GM12801 (cell line): ENCODE data around the gene PIK3IP1.

Experiments used
- TF ChIP-seq, protein P1 (sequence below): IDR thresholded peaks from one replicate; pipeline ENCODE4 v1.5.1; 2011; ENCODE audit warnings: control low read depth; ENCODE audit not compliant: insufficient read length; ENCODE audit errors: extremely low read depth

Gene PIK3IP1

DNA sequence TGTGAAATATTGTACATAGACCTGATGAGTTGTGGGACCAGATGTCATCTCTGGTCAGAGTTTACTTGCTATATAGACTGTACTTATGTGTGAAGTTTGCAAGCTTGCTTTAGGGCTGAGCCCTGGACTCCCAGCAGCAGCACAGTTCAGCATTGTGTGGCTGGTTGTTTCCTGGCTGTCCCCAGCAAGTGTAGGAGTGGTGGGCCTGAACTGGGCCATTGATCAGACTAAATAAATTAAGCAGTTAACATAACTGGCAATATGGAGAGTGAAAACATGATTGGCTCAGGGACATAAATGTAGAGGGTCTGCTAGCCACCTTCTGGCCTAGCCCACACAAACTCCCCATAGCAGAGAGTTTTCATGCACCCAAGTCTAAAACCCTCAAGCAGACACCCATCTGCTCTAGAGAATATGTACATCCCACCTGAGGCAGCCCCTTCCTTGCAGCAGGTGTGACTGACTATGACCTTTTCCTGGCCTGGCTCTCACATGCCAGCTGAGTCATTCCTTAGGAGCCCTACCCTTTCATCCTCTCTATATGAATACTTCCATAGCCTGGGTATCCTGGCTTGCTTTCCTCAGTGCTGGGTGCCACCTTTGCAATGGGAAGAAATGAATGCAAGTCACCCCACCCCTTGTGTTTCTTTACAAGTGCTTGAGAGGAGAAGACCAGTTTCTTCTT, 12.3 kb downstream of the PIK3IP1 start:
- TF ChIP-seq, protein P1, sequence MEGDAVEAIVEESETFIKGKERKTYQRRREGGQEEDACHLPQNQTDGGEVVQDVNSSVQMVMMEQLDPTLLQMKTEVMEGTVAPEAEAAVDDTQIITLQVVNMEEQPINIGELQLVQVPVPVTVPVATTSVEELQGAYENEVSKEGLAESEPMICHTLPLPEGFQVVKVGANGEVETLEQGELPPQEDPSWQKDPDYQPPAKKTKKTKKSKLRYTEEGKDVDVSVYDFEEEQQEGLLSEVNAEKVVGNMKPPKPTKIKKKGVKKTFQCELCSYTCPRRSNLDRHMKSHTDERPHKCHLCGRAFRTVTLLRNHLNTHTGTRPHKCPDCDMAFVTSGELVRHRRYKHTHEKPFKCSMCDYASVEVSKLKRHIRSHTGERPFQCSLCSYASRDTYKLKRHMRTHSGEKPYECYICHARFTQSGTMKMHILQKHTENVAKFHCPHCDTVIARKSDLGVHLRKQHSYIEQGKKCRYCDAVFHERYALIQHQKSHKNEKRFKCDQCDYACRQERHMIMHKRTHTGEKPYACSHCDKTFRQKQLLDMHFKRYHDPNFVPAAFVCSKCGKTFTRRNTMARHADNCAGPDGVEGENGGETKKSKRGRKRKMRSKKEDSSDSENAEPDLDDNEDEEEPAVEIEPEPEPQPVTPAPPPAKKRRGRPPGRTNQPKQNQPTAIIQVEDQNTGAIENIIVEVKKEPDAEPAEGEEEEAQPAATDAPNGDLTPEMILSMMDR = no peak

- TF ChIP-seq, protein P1 = no peak
Observed at GRCh38 chr22:31279327-31279669, 13.0 kb downstream of the PIK3IP1 start.

GRCh38 chr22:31278626-31279326, 13.5 kb downstream of the PIK3IP1 start:
- TF ChIP-seq, protein P1 = no peak

- TF ChIP-seq, protein P1 = no peak
Observed at GRCh38 chr22:31278151-31278621, 14.1 kb downstream of the PIK3IP1 start.

DNA sequence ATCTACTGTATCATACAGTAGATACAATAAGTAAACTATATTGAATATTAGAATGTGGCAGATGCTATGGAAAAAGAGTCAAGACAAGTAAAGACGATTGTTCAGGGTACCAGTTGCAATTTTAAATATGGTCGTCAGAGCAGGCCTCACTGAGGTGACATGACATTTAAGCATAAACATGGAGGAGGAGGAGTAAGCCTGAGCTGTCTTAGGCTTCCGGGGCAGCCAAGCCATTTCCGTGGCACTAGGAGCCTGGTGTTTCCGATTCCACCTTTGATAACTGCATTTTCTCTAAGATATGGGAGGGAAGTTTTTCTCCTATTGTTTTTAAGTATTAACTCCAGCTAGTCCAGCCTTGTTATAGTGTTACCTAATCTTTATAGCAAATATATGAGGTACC, 14.5 kb downstream of the PIK3IP1 start:
- TF ChIP-seq, protein P1 = no peak

DNA sequence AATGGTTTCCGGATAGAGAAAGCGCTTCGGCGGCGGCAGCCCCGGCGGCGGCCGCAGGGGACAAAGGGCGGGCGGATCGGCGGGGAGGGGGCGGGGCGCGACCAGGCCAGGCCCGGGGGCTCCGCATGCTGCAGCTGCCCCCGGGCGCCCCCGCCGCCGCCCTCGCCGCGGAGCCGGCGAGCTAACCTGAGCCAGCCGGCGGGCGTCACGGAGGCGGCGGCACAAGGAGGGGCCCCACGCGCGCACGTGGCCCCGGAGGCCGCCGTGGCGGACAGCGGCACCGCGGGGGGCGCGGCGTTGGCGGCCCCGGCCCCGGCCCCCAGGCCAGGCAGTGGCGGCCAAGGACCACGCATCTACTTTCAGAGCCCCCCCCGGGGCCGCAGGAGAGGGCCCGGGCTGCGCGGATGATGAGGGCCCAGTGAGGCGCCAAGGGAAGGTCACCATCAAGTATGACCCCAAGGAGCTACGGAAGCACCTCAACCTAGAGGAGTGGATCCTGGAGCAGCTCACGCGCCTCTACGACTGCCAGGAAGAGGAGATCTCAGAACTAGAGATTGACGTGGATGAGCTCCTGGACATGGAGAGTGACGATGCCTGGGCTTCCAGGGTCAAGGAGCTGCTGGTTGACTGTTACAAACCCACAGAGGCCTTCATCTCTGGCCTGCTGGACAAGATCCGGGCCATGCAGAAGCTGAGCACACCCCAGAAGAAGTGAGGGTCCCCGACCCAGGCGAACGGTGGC, 15.7 kb downstream of the PIK3IP1 start:
- TF ChIP-seq, protein P1 = no peak

DNA sequence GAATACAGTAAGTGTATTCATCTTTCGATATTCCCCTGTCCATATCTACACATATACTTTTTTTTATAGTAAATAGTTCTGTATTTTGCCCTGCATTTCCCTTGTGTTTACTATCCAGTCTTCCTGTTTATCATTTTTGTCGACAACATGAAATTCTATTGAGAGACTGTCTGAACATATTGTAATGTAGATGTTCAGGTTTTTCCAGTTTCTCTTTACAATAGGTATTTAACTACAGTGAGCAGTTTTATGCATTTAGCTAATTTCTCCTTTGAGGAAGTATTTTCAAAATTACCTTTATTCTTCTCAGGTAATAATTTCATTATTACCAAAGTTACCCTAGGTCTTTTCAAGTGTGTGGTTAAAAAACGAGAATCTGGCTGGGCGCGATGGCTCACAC, 16.7 kb downstream of the PIK3IP1 start:
- TF ChIP-seq, protein P1 = no peak
